Neural progenitor cell (in vitro differentiated cells): ENCODE results near the gene PXDN. TPM values are rescaled to one million over a fixed set of nuclear protein-coding genes. Genes with fewer than 3 reads are reported as not detected.
A peak's percentile ranks its signal among the peaks of the same experiment; 100 is the strongest.

ENCODE experiments used
- DNase-seq: peaks from one replicate; pipeline ENCODE4 v3.0.0-alpha.2; 2016; ENCODE audit warnings: low spot score
- H2AFZ ChIP-seq: fragments of 200-600 bp; sonication (generic); replicated peaks from 2 replicates; pipeline ENCODE4 v1.6.1; 2016; ENCODE audit warnings: antibody characterized with exemption
- H3F3A ChIP-seq: fragments of 200-600 bp; sonication (generic); 2 replicates; pipeline ENCODE4 v1.6.1; 2016; ENCODE audit warnings: antibody characterized with exemption, low read depth
- H3K27ac ChIP-seq: fragments of 200-600 bp; sonication (generic); 2 replicates; pipeline ENCODE4 v1.5.1; 2016; ENCODE audit warnings: mild to moderate bottlenecking
- H3K27me3 ChIP-seq: fragments of 200-600 bp; sonication (generic); 2 replicates; pipeline ENCODE4 v1.6.1; 2016; ENCODE audit warnings: mild to moderate bottlenecking, moderate library complexity
- H3K36me3 ChIP-seq: fragments of 200-600 bp; sonication (generic); 2 replicates; pipeline ENCODE4 v1.5.1; 2016
- H3K4me1 ChIP-seq: fragments of 200-600 bp; sonication (generic); 2 replicates; pipeline ENCODE4 v1.6.1; 2016; ENCODE audit warnings: mixed run types
- H3K4me2 ChIP-seq: fragments of 200-600 bp; sonication (generic); 2 replicates; pipeline ENCODE4 v1.6.1; 2016
- H3K4me3 ChIP-seq: fragments of 200-600 bp; sonication (generic); 2 replicates; pipeline ENCODE4 v1.5.1; 2016
- H3K79me2 ChIP-seq: fragments of 200-600 bp; sonication (generic); 2 replicates; pipeline ENCODE4 v1.6.1; 2016; ENCODE audit warnings: low read depth
- H3K9ac ChIP-seq: fragments of 200-600 bp; sonication (generic); 2 replicates; pipeline ENCODE4 v1.6.1; 2016
- H3K9me3 ChIP-seq: fragments of 200-600 bp; sonication (generic); 2 replicates; pipeline ENCODE4 v1.5.1; 2016; ENCODE audit warnings: low read depth
- H4K20me1 ChIP-seq: fragments of 200-600 bp; sonication (generic); 2 replicates; pipeline ENCODE4 v1.6.1; 2016; ENCODE audit warnings: low read depth
- H3K27ac Mint-ChIP-seq: 3 replicates; pipeline ENCODE4 v1.8.0; 2021; ENCODE audit warnings: mixed read lengths
- H3K27me3 Mint-ChIP-seq: 2 replicates; pipeline ENCODE4 v1.8.0; 2022; ENCODE audit warnings: low read depth, mild to moderate bottlenecking, inconsistent platforms, moderate library complexity, mixed read lengths; ENCODE audit not compliant: insufficient read depth
- H3K36me3 Mint-ChIP-seq: 3 replicates; pipeline ENCODE4 v1.8.0; 2021; ENCODE audit warnings: mixed read lengths
- H3K4me1 Mint-ChIP-seq: 3 replicates; pipeline ENCODE4 v1.8.0; 2021; ENCODE audit warnings: mixed read lengths
- H3K4me3 Mint-ChIP-seq: 3 replicates; pipeline ENCODE4 v1.8.0; 2021; ENCODE audit warnings: mild to moderate bottlenecking, moderate library complexity, mixed read lengths
- H3K9me3 Mint-ChIP-seq: 3 replicates; pipeline ENCODE4 v1.8.0; 2020; ENCODE audit warnings: mixed read lengths
- EZH2 ChIP-seq: fragments of 200-600 bp; sonication (generic); IDR thresholded peaks from 2 replicates; pipeline ENCODE4 v1.6.1; 2017; ENCODE audit warnings: antibody characterized with exemption, mild to moderate bottlenecking, moderate library complexity
- EZH2phosphoT487 ChIP-seq: fragments of 200-600 bp; sonication (generic); IDR thresholded peaks from 2 replicates; pipeline ENCODE4 v1.6.1; 2017; ENCODE audit warnings: antibody characterized with exemption
- total RNA-seq: library from RNA; depleted of rRNA; stranded (reverse); fragments of >200 nt; gene quantifications from 2 replicates; pipeline ENCODE4 v1.2.3, GENCODE V29; 2015; ENCODE audit warnings: low replicate concordance
- TF ChIP-seq, protein P1 (sequence below): fragments of 200-600 bp; sonication (generic); IDR thresholded peaks from 2 replicates; pipeline ENCODE4 v1.5.1; 2017; ENCODE audit warnings: antibody characterized with exemption, mild to moderate bottlenecking

PXDN gene
- total RNA-seq, 1 donor from 2014 or later: 118 TPM

DNA sequence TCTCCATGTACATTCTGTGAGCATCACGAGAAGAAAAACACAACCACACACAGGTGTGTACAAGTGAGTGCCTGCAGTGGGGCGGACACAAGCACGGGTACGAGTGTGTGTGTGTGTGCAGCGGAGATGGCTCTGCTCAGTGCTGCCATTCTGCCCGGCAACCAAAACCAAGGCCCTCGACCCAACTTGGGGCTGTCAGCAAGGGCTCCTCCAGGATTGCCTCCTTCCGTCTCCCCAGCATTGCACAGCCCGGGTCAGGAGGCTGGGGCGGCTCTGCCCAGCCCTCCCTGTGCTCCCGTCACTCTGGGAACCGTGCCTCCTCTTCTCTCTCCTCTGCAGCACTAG, 66.5 kb downstream of the PXDN start:
- Mint-ChIP-seq H3K4me1 (peaks cover 4% of the 10 kb centered on the region), H3K27me3 (peaks cover 2% of the 10 kb centered on the region), H3K9me3 (no peaks in the 10 kb centered on the region), H3K36me3 (peaks cover 20% of the 10 kb centered on the region), H3K4me3 (no peak overlapping the region), H3K27ac (peak overlapping the region; percentile 35)
- H3F3A ChIP-seq: no peaks in the 10 kb centered on the region
- no peak overlapping the region for H3K27ac ChIP-seq
- H3K4me1 ChIP-seq: no peaks in the 10 kb centered on the region
- no peaks in the 10 kb centered on the region for H3K79me2 ChIP-seq
- TF ChIP-seq, protein P1, sequence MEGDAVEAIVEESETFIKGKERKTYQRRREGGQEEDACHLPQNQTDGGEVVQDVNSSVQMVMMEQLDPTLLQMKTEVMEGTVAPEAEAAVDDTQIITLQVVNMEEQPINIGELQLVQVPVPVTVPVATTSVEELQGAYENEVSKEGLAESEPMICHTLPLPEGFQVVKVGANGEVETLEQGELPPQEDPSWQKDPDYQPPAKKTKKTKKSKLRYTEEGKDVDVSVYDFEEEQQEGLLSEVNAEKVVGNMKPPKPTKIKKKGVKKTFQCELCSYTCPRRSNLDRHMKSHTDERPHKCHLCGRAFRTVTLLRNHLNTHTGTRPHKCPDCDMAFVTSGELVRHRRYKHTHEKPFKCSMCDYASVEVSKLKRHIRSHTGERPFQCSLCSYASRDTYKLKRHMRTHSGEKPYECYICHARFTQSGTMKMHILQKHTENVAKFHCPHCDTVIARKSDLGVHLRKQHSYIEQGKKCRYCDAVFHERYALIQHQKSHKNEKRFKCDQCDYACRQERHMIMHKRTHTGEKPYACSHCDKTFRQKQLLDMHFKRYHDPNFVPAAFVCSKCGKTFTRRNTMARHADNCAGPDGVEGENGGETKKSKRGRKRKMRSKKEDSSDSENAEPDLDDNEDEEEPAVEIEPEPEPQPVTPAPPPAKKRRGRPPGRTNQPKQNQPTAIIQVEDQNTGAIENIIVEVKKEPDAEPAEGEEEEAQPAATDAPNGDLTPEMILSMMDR: no peak
- TF ChIP-seq EZH2 (no peak), EZH2phosphoT487 (no peak)
- no peak overlapping the region for H3K4me2 ChIP-seq
- no peak for DNase-seq
- no peak overlapping the region for H3K9ac ChIP-seq
- no peaks in the 10 kb centered on the region for H3K27me3 ChIP-seq
- H2AFZ ChIP-seq: no peak overlapping the region
- no peak overlapping the region for H3K4me3 ChIP-seq
- H4K20me1 ChIP-seq: peaks cover 15% of the 10 kb centered on the region
- H3K9me3 ChIP-seq: no peaks in the 10 kb centered on the region
- H3K36me3 ChIP-seq: no peaks in the 10 kb centered on the region

DNA sequence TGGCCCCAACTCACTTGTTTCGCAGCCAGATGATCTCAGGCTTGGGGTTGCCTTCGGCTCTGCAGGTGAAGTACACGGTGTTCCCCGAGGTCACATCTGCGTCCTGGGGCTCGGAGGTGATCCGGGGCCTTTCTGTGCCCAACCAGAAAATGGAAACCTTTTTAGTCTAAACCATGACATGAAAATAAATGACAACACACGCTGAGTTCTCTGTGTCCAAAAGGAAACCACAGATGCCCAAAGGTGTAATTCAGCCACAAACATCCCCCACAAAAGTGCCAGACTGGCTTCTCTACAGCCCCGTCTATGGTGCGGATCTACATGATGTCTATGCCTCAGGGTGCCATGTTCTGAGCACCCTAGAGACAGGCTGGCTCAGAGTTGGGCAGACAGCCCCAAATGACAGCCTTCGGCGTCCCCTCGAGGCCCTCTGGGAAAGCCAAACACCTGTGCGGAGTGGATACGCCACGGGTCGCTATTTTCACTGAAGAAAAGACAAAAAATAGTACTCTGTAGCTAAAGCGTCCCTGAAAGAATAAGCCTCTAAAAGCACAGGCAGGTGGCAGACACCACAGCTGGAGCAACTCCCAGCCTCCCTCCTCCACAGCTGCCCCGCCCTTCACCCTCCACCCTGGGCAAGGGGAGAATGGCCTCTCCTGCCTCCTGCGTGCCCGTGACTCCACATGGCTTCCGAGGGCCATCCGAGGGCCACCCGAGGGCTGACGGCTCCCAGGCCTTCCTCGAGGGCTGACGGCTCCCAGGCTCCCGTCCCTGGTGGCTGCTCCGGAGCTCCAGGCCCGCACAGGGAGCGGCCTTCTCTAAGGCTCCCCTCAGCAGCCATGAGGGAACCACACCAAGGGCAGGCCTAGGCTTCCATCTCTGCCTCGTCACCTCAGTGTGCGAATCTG, 67.1 kb downstream of the PXDN start:
- Histone ChIP-seq H3F3A (no peaks in the 10 kb centered on the region), H2AFZ (no peak overlapping the region), H3K27me3 (no peaks in the 10 kb centered on the region), H3K4me2 (no peak overlapping the region), H3K27ac (no peak overlapping the region), H3K79me2 (no peaks in the 10 kb centered on the region), H4K20me1 (peaks cover 12% of the 10 kb centered on the region), H3K9me3 (no peaks in the 10 kb centered on the region), H3K4me3 (no peak overlapping the region), H3K9ac (no peak overlapping the region), H3K4me1 (no peaks in the 10 kb centered on the region), H3K36me3 (no peaks in the 10 kb centered on the region)
- DNase-seq: no peak
- H3K9me3 Mint-ChIP-seq: no peaks in the 10 kb centered on the region
- peaks cover 4% of the 10 kb centered on the region for H3K4me1 Mint-ChIP-seq
- H3K36me3 Mint-ChIP-seq: peaks cover 20% of the 10 kb centered on the region
- no peak overlapping the region for H3K4me3 Mint-ChIP-seq
- H3K27me3 Mint-ChIP-seq: peaks cover 2% of the 10 kb centered on the region
- H3K27ac Mint-ChIP-seq: no peak overlapping the region
- TF ChIP-seq EZH2phosphoT487 (no peak), EZH2 (no peak)
- TF ChIP-seq, protein P1: no peak

DNA sequence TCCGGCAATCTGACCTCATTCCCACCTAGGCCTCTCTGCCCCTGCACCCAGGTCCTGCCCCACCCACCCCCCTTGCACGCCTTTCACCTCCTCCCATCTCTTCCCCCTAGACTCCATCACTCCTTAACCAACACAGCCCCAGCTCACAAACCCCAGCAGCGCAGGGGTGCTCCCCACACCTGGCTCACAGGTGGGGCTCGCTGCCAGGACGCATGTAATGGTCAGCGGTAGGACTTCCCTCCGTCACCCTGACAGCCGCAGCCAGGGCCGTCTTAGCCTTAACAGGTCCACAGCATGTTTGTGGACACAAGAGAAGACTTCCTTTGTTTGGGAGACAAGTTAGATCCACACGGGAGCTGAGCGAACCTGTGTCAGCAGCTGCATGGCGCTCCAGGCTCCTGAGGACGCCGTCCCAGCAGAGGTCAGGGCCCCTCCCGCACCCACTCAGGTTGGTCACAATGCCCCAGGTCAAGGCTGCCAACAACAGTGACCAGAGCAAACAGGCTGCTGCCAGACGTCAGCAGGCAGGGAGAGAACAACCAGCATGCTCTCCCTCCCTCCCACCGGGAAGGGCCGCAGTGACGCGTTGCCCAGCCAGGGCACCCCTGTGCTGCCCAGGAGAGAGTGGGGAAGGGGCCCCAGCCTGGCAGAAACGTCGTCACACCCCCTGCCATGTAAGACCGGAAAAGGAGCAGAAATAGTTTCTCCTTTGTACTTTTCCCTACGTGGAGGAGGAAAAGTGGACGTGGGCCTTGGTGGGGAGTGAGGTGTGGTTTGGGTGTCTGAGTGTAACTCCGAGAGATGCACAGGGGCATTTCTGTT, 68.0 kb downstream of the PXDN start:
- H3K4me1 Mint-ChIP-seq: peaks cover 4% of the 10 kb centered on the region
- no peak overlapping the region for H2AFZ ChIP-seq
- no peaks in the 10 kb centered on the region for H3K27me3 ChIP-seq
- no peaks in the 10 kb centered on the region for H3K4me1 ChIP-seq
- H3K4me3 ChIP-seq: no peak overlapping the region
- no peaks in the 10 kb centered on the region for H3K36me3 ChIP-seq
- no peaks in the 10 kb centered on the region for H3K79me2 ChIP-seq
- H3K27me3 Mint-ChIP-seq: peaks cover 2% of the 10 kb centered on the region
- H3K9me3 ChIP-seq: no peaks in the 10 kb centered on the region
- H3K9ac ChIP-seq: no peak overlapping the region
- peaks cover 12% of the 10 kb centered on the region for H4K20me1 ChIP-seq
- H3K36me3 Mint-ChIP-seq: peaks cover 20% of the 10 kb centered on the region
- TF ChIP-seq EZH2phosphoT487 (no peak), EZH2 (no peak)
- TF ChIP-seq, protein P1: no peak
- no peaks in the 10 kb centered on the region for H3K9me3 Mint-ChIP-seq
- no peak overlapping the region for H3K27ac ChIP-seq
- H3K27ac Mint-ChIP-seq: no peak overlapping the region
- H3F3A ChIP-seq: no peaks in the 10 kb centered on the region
- H3K4me2 ChIP-seq: no peak overlapping the region
- H3K4me3 Mint-ChIP-seq: no peak overlapping the region
- DNase-seq: no peak
